Loucy (cell line): ENCODE measurements around the gene OR52N1.

Experiments used
- H2AFZ ChIP-seq: fragments of 200-600 bp; sonication (generic); 2 replicates; pipeline ENCODE4 v1.6.0; 2016; ENCODE audit warnings: antibody characterized with exemption, mild to moderate bottlenecking, low read length, moderate library complexity
- H3F3A ChIP-seq: fragments of 200-600 bp; 2 replicates; pipeline ENCODE4 v1.6.0; 2016; ENCODE audit warnings: antibody characterized with exemption, low read depth, mild to moderate bottlenecking
- H3K27me3 ChIP-seq: fragments of 200-600 bp; sonication (generic); 2 replicates; pipeline ENCODE4 v1.6.1; 2014; ENCODE audit warnings: low read length, mild to moderate bottlenecking; ENCODE audit not compliant: insufficient read depth, poor library complexity, severe bottlenecking
- H3K36me3 ChIP-seq: fragments of 200-600 bp; sonication (generic); 2 replicates; pipeline ENCODE4 v1.6.1; 2016; ENCODE audit warnings: low read length; ENCODE audit not compliant: insufficient read depth
- H3K4me1 ChIP-seq: fragments of 200-600 bp; sonication (generic); 2 replicates; pipeline ENCODE4 v1.5.1; 2014; ENCODE audit warnings: low read length, mild to moderate bottlenecking; ENCODE audit not compliant: insufficient read depth, poor library complexity, severe bottlenecking
- H3K4me2 ChIP-seq: fragments of 200-600 bp; sonication (generic); 2 replicates; pipeline ENCODE4 v1.6.0; 2014; ENCODE audit warnings: antibody characterized with exemption, low read length, low read depth, mild to moderate bottlenecking; ENCODE audit not compliant: poor library complexity, severe bottlenecking
- H3K4me3 ChIP-seq: fragments of 200-600 bp; sonication (generic); 2 replicates; pipeline ENCODE4 v1.5.1; 2014; ENCODE audit warnings: low read length, mild to moderate bottlenecking, mixed read lengths; ENCODE audit not compliant: poor library complexity, severe bottlenecking
- H3K79me2 ChIP-seq: fragments of 200-600 bp; sonication (generic); 2 replicates; pipeline ENCODE4 v1.6.1; 2014; ENCODE audit warnings: low read length; ENCODE audit not compliant: insufficient read depth
- H3K9ac ChIP-seq: fragments of 200-600 bp; sonication (generic); 2 replicates; pipeline ENCODE4 v1.6.0; 2014; ENCODE audit warnings: mild to moderate bottlenecking, low read depth, low read length, moderate library complexity; ENCODE audit not compliant: poor library complexity, severe bottlenecking
- H3K9me2 ChIP-seq: fragments of 200-600 bp; sonication (generic); replicated peaks from 2 replicates; pipeline ENCODE4 v1.6.1; 2016; ENCODE audit warnings: low read depth, low read length, mixed read lengths
- H3K9me3 ChIP-seq: fragments of 200-600 bp; sonication (generic); 2 replicates; pipeline ENCODE4 v1.6.1; 2014; ENCODE audit warnings: mild to moderate bottlenecking, antibody characterized with exemption, low read length, low read depth; ENCODE audit not compliant: insufficient read depth
- H4K20me1 ChIP-seq: fragments of 200-600 bp; sonication (generic); 2 replicates; pipeline ENCODE4 v1.6.0; 2014; ENCODE audit warnings: antibody characterized with exemption, low read length, mild to moderate bottlenecking; ENCODE audit not compliant: insufficient read depth, poor library complexity, severe bottlenecking
- EZH2phosphoT487 ChIP-seq: fragments of 200-600 bp; IDR thresholded peaks from 2 replicates; pipeline ENCODE4 v1.6.1; 2018; ENCODE audit warnings: antibody characterized with exemption, mild to moderate bottlenecking, moderate library complexity, borderline replicate concordance
- TF ChIP-seq, protein P1 (sequence below): fragments of 200-600 bp; sonication (generic); conservative IDR thresholded peaks from 2 replicates; pipeline ENCODE4 v1.5.1; 2014; ENCODE audit warnings: mild to moderate bottlenecking, antibody characterized with exemption, low read length

OR52N1 gene

DNA sequence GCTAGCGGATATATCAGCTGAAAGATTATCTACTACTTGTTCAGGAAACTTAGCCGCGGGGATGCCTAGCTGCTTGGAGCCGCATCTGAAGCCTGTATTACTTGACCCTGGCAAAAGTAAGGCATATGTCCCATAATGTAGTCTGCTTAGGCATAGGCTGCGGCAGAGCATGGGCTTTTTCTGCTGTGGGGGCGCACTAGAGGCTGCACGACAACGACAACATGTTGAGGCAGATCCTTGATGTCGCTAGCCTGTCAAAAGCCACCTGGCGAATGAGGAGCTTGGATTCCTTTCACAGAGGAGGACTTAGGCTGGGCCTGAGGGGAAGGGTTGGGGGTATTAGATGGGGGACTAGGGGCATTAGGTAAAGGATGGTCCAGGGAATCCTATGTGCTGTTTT, 16.5 kb upstream of the OR52N1 start:
- H3K79me2 ChIP-seq, result no peaks in the 10 kb centered on the region
- no peaks in the 10 kb centered on the region for H3K27me3 ChIP-seq
- H3K9me2 ChIP-seq, result no peaks in the 10 kb centered on the region
- no peak for TF ChIP-seq EZH2phosphoT487
- TF ChIP-seq, protein P1, sequence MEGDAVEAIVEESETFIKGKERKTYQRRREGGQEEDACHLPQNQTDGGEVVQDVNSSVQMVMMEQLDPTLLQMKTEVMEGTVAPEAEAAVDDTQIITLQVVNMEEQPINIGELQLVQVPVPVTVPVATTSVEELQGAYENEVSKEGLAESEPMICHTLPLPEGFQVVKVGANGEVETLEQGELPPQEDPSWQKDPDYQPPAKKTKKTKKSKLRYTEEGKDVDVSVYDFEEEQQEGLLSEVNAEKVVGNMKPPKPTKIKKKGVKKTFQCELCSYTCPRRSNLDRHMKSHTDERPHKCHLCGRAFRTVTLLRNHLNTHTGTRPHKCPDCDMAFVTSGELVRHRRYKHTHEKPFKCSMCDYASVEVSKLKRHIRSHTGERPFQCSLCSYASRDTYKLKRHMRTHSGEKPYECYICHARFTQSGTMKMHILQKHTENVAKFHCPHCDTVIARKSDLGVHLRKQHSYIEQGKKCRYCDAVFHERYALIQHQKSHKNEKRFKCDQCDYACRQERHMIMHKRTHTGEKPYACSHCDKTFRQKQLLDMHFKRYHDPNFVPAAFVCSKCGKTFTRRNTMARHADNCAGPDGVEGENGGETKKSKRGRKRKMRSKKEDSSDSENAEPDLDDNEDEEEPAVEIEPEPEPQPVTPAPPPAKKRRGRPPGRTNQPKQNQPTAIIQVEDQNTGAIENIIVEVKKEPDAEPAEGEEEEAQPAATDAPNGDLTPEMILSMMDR, result peak; percentile 48
- H3K9ac ChIP-seq, result no peak overlapping the region
- H3K4me2 ChIP-seq, result peak overlapping the region; percentile 97
- H3K4me1 ChIP-seq, result peaks cover 8% of the 10 kb centered on the region
- H4K20me1 ChIP-seq, result no peaks in the 10 kb centered on the region
- H3K9me3 ChIP-seq, result no peaks in the 10 kb centered on the region
- H3K36me3 ChIP-seq, result no peaks in the 10 kb centered on the region
- peak overlapping the region; percentile 92 for H3K4me3 ChIP-seq
- H3F3A ChIP-seq, result no peaks in the 10 kb centered on the region
- H2AFZ ChIP-seq, result peak overlapping the region; percentile 100

DNA sequence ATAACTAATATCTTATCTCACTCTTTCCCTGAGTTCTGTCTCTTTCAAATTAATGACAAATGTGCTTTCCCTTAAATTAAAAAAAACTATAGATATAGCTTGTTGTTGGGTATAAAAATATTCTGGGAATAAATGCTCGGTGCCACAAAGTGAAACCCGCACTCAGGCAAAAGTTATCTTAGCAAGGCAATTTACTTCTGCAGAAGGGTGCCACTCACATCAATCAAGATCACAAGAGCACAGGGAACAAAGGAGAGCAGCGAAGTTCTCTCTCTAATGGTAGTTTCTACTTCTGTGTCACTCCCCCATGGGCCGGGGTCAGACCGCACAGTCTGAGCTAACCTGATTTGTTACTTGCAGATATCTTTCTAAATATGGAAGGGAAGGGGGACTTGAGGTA, 12.9 kb upstream of the OR52N1 start:
- Histone ChIP-seq H3K9me2 (no peaks in the 10 kb centered on the region), H4K20me1 (no peaks in the 10 kb centered on the region), H3K27me3 (no peaks in the 10 kb centered on the region), H3K36me3 (no peaks in the 10 kb centered on the region), H3K4me1 (peaks cover 2% of the 10 kb centered on the region), H3F3A (no peaks in the 10 kb centered on the region), H3K9me3 (no peaks in the 10 kb centered on the region), H2AFZ (no peak overlapping the region), H3K9ac (no peak overlapping the region), H3K79me2 (no peaks in the 10 kb centered on the region), H3K4me2 (no peak overlapping the region), H3K4me3 (no peak overlapping the region)
- no peak for TF ChIP-seq EZH2phosphoT487
- TF ChIP-seq, protein P1, result no peak

DNA sequence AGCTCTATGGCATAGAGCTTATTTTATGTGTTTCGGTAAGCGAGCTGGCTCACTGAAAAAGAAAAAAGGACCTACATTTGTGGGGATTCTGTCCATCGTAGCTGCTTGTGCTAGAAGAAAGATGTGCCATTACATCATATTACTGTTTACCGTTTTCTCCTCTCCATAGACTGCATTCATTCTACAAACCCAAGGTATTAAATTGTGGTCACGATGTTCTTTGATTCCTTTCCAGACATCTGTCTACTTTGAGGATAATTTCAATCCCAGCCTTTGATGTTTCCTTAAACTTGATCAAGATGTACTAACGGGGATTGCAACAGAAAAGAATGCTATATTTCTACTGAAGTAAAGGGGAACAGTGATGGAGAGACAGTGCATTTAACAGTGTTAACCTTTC, 5.5 kb upstream of the OR52N1 start:
- no peaks in the 10 kb centered on the region for H3K4me1 ChIP-seq
- H3K4me3 ChIP-seq, result no peak overlapping the region
- no peaks in the 10 kb centered on the region for H4K20me1 ChIP-seq
- H3K4me2 ChIP-seq, result no peak overlapping the region
- no peaks in the 10 kb centered on the region for H3K79me2 ChIP-seq
- H2AFZ ChIP-seq, result no peak overlapping the region
- no peaks in the 10 kb centered on the region for H3K9me3 ChIP-seq
- no peaks in the 10 kb centered on the region for H3F3A ChIP-seq
- H3K9ac ChIP-seq, result no peak overlapping the region
- TF ChIP-seq, protein P1, result no peak
- TF ChIP-seq EZH2phosphoT487, result no peak
- no peaks in the 10 kb centered on the region for H3K27me3 ChIP-seq
- no peaks in the 10 kb centered on the region for H3K9me2 ChIP-seq
- H3K36me3 ChIP-seq, result no peaks in the 10 kb centered on the region
